HG02610 (cell line): Measurements from ENCODE around the gene BANK1.
"Not testable (repeated sequence)": the region's sequence is repeated elsewhere in the genome, so short reads cannot be mapped to it uniquely, and the experiment has no call there.

Experiments
- ATAC-seq: cut with Tn5 transposase; IDR thresholded peaks from one replicate; pipeline ENCODE4 v1.9.1; 2021; ENCODE audit warnings: mild to moderate bottlenecking, moderate library complexity; ENCODE audit not compliant: unreplicated experiment

Gene BANK1

GRCh38 chr4:101871962-101872676 lies 81.6 kb downstream of the BANK1 start:
- peak; percentile 80 for ATAC-seq

GRCh38 chr4:101885574-101885973 lies 95.0 kb downstream of the BANK1 start:
- ATAC-seq, result no peak

- ATAC-seq, result no peak
Observed at GRCh38 chr4:101886826-101887225, 96.3 kb downstream of the BANK1 start.

GRCh38 chr4:101888472-101888871 lies 97.9 kb downstream of the BANK1 start:
- ATAC-seq, result no peak

- ATAC-seq, result not testable (repeated sequence)
Observed at GRCh38 chr4:101905527-101905926, 115.0 kb downstream of the BANK1 start.

- no peak for ATAC-seq
Observed at GRCh38 chr4:101910786-101911373, 120.3 kb downstream of the BANK1 start.

- no peak for ATAC-seq
Observed at GRCh38 chr4:101911616-101912015, 121.1 kb downstream of the BANK1 start.

GRCh38 chr4:101914761-101915160 lies 124.2 kb downstream of the BANK1 start:
- ATAC-seq, result no peak

GRCh38 chr4:101919373-101919977 lies 128.9 kb downstream of the BANK1 start:
- ATAC-seq, result no peak

GRCh38 chr4:101921370-101921769 lies 130.8 kb downstream of the BANK1 start:
- ATAC-seq, result no peak

- no peak for ATAC-seq
Observed at GRCh38 chr4:101931619-101932018, 141.1 kb downstream of the BANK1 start.

GRCh38 chr4:101933855-101934254 lies 143.3 kb downstream of the BANK1 start:
- ATAC-seq, result no peak

GRCh38 chr4:101938836-101939235 lies 148.3 kb downstream of the BANK1 start:
- ATAC-seq, result no peak

GRCh38 chr4:101941816-101942358 lies 151.4 kb downstream of the BANK1 start:
- no peak for ATAC-seq

GRCh38 chr4:101942891-101943290 lies 152.4 kb downstream of the BANK1 start:
- ATAC-seq, result no peak

GRCh38 chr4:101944649-101945048 lies 154.1 kb downstream of the BANK1 start:
- no peak for ATAC-seq

GRCh38 chr4:101948055-101948454 lies 157.5 kb downstream of the BANK1 start:
- ATAC-seq, result no peak

GRCh38 chr4:101948951-101949350 lies 158.4 kb downstream of the BANK1 start:
- ATAC-seq, result no peak

- no peak for ATAC-seq
Observed at GRCh38 chr4:101950258-101950979, 159.9 kb downstream of the BANK1 start.

GRCh38 chr4:101952985-101953384 lies 162.5 kb downstream of the BANK1 start:
- no peak for ATAC-seq

GRCh38 chr4:101953949-101954348 lies 163.4 kb downstream of the BANK1 start:
- no peak for ATAC-seq
